GM18517 (cell line): ENCODE results near the gene GIPC1.

Experiments used
- ATAC-seq: cut with Tn5 transposase; IDR thresholded peaks from one replicate; pipeline ENCODE4 v1.9.1; 2021; ENCODE audit warnings: mild to moderate bottlenecking, moderate library complexity; ENCODE audit not compliant: unreplicated experiment

The GIPC1 gene

DNA sequence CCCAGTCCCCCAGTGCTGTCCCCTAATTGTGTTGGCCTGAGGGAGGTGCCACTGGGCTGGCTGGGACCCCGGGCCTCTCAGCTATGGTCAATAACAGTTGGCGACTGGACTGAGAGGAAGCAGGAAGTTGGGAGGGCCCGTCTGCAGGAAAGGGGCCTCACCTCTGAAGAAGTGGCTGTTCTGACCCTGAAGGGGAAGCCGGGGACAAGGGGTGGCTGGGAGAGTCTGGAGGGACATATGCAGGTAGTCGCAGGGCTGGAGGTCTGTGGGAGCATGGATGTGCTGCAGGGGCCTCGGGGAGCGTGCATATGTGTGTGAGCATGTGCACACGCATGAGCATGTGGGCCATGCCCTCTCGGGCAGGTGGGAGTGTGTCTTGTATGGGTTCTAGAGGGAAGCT lies 56.9 kb downstream of the GIPC1 start:
- no peak for ATAC-seq

DNA sequence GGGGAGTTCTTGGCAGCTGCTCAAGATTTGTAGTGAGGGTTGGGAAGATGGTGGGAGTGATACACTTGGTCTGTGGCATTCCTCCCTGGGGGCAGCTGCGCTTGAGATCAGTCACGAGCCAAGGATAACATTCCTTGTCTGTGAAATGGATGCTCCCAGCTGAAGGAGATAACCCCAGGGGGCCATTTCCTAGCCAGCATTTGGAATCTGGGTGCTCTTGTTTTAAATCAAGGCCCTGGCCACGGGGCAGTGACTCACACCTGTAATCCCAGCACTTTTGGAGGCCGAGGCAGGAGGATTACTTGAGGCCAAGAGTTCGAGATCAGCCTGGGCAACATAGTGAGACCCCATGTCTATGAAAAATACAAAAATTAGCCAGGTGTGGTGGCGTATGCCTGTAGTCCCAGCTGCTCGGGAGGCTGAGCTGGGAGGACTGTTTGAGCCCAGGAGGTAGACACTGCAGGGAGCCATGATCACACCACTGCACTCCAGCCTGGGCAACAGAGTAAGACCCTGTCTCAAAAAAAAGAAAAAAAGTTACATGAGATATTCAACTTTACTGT lies 58.3 kb downstream of the GIPC1 start:
- no peak for ATAC-seq

- no peak for ATAC-seq
Measured at GRCh38 chr19:14435320-14436050, 60.4 kb downstream of the GIPC1 start.

- no peak for ATAC-seq
Measured at GRCh38 chr19:14434543-14435319, 61.2 kb downstream of the GIPC1 start.

GRCh38 chr19:14433554-14434501 lies 62.1 kb downstream of the GIPC1 start:
- ATAC-seq = no peak

DNA sequence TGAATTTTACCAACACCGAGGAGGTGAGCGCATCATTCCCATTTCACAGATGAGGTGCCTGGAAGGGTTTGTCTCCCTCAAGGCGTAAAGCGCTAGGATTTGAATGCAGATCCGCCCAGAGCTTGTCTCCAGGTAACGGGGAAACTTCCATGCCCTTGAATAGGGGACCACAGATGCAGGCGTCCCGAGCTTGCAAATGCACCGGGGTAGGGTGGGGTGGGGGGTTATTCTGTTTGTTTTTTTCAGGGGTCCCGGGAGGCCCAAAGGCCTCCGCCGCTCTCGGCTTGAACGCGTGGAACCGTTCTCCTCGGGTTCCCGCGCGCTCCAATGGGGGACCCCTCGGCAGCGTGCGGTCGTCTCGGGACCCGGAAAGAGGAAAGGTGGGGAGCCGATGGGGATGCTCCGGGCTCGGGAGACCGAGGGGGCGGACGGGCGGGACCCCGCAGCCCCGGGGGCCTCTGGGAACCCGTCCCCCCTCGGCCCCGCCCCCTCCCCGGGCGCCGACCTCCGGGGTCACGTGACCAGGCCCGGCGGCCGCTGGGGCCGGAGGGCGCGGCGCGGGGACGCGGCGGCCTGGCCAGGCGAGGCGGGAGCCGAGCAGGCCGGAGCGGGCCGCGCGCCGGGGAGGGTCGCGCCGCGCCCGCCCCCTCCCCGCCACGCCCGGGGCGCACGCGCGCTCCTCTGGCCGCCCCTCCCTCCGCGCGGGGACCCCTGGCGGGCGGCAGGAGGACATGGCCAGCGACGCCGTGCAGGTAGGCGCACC lies 63.0 kb downstream of the GIPC1 start, which contains the start of gene PKN1:
Gene PKN1, plus strand, starts transcription at position 516 of the 763 bp plus-strand sequence. Its CDS starts 216 bp downstream, at position 732.
- no peak for ATAC-seq

DNA sequence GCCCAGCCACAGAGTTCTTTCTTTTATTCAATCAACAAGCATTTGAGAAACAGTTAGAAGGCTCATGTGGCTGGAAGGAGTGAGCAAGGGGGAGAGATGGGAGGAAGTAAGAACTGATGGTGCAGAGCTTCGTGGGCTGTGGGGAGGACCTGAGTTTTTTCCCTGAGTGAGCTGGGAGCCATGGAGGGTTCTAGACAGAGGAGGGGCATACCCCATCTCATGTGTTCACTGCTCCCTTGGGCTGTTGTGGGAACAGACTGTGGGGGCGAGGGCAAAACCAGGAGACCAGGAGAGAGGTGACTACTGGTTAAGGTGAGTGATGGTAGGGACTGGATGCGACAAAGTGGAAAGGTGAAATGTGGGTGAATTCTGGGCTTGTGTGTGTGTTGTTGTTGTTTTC lies 65.2 kb downstream of the GIPC1 start:
- ATAC-seq = no peak

GRCh38 chr19:14428882-14429416 lies 67.0 kb downstream of the GIPC1 start:
- ATAC-seq = no peak
